HG03097 (cell line): ENCODE results near the gene LCE3C.
"Not testable (repeated sequence)": the region's sequence is repeated elsewhere in the genome, so short reads cannot be mapped to it uniquely, and the experiment has no call there.

Source experiments
- ATAC-seq: cut with Tn5 transposase; IDR thresholded peaks from one replicate; pipeline ENCODE4 v1.9.1; 2021; ENCODE audit not compliant: unreplicated experiment, low FRiP score

Gene LCE3C

GRCh38 chr1:152599934-152600333 lies at the start of gene LCE3C:
LCE3C (plus strand) TSS chr1:152600234; CDS start chr1:152600732, 498 bp downstream.
- ATAC-seq = no peak

GRCh38 chr1:152565115-152565514 lies 34.9 kb upstream of the LCE3C start:
- ATAC-seq = no peak

- no peak for ATAC-seq
Observed at GRCh38 chr1:152565535-152566215, 34.4 kb upstream of the LCE3C start.

GRCh38 chr1:152566681-152567080 lies 33.4 kb upstream of the LCE3C start, which contains the start of gene LCE3E:
LCE3E (minus strand) TSS chr1:152566780; CDS start chr1:152566208, 572 bp downstream.
- no peak for ATAC-seq

GRCh38 chr1:152577168-152577567 lies 22.9 kb upstream of the LCE3C start:
- ATAC-seq = no peak

GRCh38 chr1:152579526-152579925 lies 20.5 kb upstream of the LCE3C start:
- not testable (repeated sequence) for ATAC-seq

GRCh38 chr1:152580433-152580832 lies 19.6 kb upstream of the LCE3C start, which contains the start of gene LCE3D:
LCE3D (minus strand) TSS chr1:152580516; CDS start chr1:152579936, 580 bp downstream.
- ATAC-seq = no peak

GRCh38 chr1:152582647-152583046 lies 17.4 kb upstream of the LCE3C start:
- ATAC-seq = no peak

GRCh38 chr1:152585586-152585985 lies 14.4 kb upstream of the LCE3C start:
- ATAC-seq = no peak

GRCh38 chr1:152596986-152597385 lies 3.0 kb upstream of the LCE3C start:
- ATAC-seq = no peak

GRCh38 chr1:152613511-152613910 lies 13.5 kb downstream of the LCE3C start, which contains the start of gene LCE3B:
LCE3B (plus strand) TSS chr1:152613811; CDS start chr1:152613811, 0 bp downstream.
- no peak for ATAC-seq

GRCh38 chr1:152621993-152622392 lies 22.0 kb downstream of the LCE3C start:
- no peak for ATAC-seq

- ATAC-seq = peak; percentile 59
Observed at GRCh38 chr1:152622803-152623202, 22.8 kb downstream of the LCE3C start, which contains the start of gene LCE3A. LCE3A (minus strand) TSS chr1:152623103; CDS start chr1:152623103, 0 bp downstream.

- no peak for ATAC-seq
Observed at GRCh38 chr1:152623203-152623844, 23.3 kb downstream of the LCE3C start.

GRCh38 chr1:152626744-152627143 lies 26.7 kb downstream of the LCE3C start:
- ATAC-seq = no peak

- no peak for ATAC-seq
Observed at GRCh38 chr1:152630596-152630995, 30.6 kb downstream of the LCE3C start.

- ATAC-seq = no peak
Observed at GRCh38 chr1:152640351-152640750, 40.3 kb downstream of the LCE3C start.

GRCh38 chr1:152643945-152644344 lies 43.9 kb downstream of the LCE3C start:
- ATAC-seq = no peak

GRCh38 chr1:152645146-152645545 lies 45.1 kb downstream of the LCE3C start:
- no peak for ATAC-seq

- ATAC-seq = no peak
Observed at GRCh38 chr1:152646656-152647055, 46.6 kb downstream of the LCE3C start.
